GM18526 (cell line): ENCODE measurements around the gene TSPAN32.

Experiments
- POLR2A ChIP-seq: IDR thresholded peaks from 3 replicates; pipeline ENCODE4 v1.6.1; 2011; ENCODE audit not compliant: insufficient read length; ENCODE audit errors: extremely low read depth

The TSPAN32 gene

GRCh38 chr11:2303627-2304505 lies 2.1 kb downstream of the TSPAN32 start:
- no peak for TF ChIP-seq POLR2A

DNA sequence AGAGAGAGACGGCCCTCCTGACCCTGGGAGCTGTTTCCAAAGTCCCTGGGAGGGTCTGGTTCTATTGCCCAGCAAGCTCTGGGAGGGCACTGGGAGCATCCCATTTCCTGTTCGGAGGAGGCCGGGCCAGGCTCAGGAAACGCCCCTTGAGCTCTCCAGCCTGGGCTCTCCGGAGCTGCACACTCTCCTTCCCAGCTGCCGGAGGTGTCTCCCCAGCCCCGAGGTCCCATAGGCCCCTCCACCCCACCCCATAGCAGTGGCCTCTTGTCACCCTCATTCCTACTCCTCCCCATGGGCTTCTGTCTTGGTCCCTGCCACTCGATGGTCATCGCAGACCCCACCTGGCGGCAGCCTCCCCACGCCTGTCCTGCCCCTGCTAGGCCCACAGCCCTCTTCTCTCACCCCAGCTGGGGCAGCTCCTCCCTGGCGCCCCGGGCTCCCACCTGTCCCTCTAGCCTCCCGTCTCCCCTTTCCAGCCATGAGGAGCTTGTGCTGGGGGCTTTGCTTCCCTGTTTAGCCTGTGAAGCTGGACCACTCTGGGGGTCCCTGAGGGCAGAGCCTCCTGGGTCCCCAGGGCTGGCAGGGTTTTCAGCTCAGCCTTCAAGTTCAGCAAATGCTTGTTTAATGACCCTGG lies 2.8 kb downstream of the TSPAN32 start:
- no peak for TF ChIP-seq POLR2A

DNA sequence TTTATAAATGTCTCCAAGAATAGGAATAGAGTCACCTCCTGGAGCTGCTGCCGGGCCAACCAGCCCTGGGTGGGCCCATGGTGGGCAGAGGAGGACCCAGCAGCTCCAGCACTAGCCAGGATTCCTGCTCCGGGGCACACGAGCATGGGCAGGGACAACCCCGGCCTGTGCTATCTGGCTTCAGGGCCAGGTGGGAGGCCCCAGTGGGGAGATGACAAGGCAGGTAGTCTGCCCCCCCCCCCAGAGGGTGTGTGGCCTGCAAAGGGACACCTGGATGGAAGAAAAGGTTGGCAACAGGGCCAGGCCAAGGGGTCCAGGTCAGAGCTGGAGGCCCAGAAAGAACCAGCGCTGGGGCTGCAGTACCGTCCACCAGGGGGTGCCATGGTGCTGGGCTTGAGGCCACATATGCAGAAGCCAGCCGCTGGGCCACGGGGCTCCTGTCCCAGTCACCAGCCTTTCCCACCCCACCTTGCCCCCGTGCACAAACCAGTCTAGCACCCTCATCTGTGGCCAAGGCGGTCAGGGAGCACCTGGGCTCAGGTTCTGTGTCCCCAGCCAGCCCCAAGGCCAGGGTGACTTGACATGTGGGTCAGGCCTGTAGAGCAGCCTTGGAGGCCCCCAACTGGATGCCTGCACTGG lies 3.4 kb downstream of the TSPAN32 start:
- TF ChIP-seq POLR2A, result no peak

GRCh38 chr11:2305788-2306451 lies 4.1 kb downstream of the TSPAN32 start:
- TF ChIP-seq POLR2A, result no peak

DNA sequence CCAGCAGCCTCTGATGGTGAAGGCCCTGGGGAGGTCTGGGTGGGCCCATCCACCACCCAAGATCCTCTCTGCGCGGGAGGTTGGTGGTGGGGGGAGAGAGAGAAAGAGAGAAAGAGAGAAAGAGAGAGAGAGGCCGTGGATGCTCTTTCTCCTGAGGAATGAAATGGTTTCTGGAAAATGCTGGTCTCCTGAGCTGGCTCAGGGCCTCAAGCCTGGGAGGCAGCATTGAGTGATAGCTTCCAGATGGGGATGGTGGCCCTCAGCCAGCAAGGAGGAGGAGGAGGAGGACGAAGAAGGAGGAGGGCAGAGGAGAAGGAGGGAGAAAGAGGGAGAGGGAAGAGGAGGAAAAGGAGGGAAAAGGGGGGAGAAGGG lies 4.6 kb downstream of the TSPAN32 start:
- no peak for TF ChIP-seq POLR2A

DNA sequence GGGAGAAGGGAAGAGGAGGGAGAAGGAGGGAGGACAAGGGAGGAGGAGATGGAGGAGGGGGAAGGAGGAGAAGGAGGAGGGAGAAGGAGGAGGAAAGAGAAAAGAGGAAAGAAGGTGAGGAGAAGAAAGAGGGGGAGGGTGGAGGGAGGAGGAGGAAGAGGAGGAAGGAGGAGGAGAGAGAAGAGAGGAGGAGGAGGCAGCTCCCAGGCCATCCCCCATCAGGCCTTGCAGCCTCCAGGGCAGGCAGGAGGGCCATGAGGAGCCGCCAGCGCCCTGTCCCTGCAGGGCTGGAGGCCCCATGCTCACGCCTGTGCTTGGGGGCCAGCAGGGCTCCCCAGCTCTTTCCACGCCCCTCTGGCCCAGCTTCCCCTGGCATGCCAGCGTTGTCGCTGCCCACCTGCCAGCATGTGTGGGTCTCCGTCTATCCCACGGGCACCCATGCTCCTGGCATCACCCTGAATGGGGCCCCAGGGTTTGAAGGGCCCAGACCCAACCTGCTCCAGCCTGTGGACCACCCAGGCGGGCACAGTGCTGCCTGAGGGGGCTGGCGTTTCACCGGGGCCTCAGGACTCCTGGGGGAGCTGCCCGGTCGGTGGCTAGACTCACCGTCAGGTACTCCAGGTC lies 5.2 kb downstream of the TSPAN32 start:
- TF ChIP-seq POLR2A, result no peak

- TF ChIP-seq POLR2A, result no peak
Observed at GRCh38 chr11:2307501-2308331, 5.9 kb downstream of the TSPAN32 start.

- TF ChIP-seq POLR2A, result no peak
Observed at GRCh38 chr11:2308713-2309112, 6.9 kb downstream of the TSPAN32 start.

- no peak for TF ChIP-seq POLR2A
Observed at GRCh38 chr11:2309251-2310072, 7.6 kb downstream of the TSPAN32 start.

GRCh38 chr11:2310073-2310785 lies 8.4 kb downstream of the TSPAN32 start:
- TF ChIP-seq POLR2A, result no peak

DNA sequence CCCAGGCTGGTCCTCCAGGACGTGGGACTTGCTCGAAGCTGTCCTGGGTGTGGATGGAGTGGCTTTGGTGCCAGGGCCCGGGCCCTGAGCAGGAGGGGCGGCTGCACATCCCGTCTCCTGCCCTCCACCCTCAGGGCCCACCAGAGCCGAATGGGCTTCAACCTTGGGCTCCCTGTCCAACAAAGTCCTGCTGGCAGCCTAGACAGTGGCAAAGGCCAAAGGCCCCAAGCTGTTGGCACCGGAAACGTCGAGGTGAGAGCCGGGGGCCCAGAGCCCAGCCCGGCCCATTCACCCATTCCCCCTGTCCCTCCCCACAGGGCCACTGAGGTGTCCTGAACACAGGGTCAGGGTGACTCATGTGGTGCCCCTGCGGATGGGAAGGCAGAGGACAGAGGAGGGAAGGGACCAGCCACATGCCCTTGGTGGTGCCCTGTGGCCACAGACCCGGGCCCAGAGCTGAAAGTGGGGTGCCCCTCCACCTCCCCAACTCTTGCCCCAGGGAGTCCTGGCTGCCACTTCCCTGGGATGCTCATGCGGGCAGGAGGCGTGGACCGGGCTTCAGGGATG lies 9.1 kb downstream of the TSPAN32 start:
- no peak for TF ChIP-seq POLR2A

- no peak for TF ChIP-seq POLR2A
Observed at GRCh38 chr11:2311353-2312133, 9.7 kb downstream of the TSPAN32 start.
